Measurements from ENCODE around the gene ASB18. TPM values are rescaled to one million over a fixed set of nuclear protein-coding genes. Genes with fewer than 3 reads are reported as not detected.

ASB18 gene
- not detected in 3 replicates for total RNA-seq (2021)
- Bru-seq, nascent RNA, result percentile 2 among the genes with signal in this experiment
- long read RNA-seq, experiment 1, partial matches to known transcripts, result 0 of 1 reads
- long read RNA-seq, experiment 1, other reads (novel, unspliced or antisense), result 1 of 1 reads
- long read RNA-seq, experiment 2, result 0 reads
- long read RNA-seq, experiment 3, result 0 reads

- Mint-ChIP-seq H3K27me3 (ENCODE audit: low read depth) (peaks cover 5% of the 10 kb centered on the region), H3K36me3 (peaks cover 5% of the 10 kb centered on the region), H3K9me3 (peaks cover 21% of the 10 kb centered on the region), H3K27ac (no peak within 1 kb of the TSS), H3K4me1 (no peaks in the 10 kb centered on the region), H3K4me3 (no peak within 1 kb of the TSS)
- POLR2A ChIA-PET, result no interaction called here
- CTCF ChIA-PET, result interaction anchor here (0.8 kb wide), 1 partner anchor 117 kb away, joined by 4 read pairs; no protein-coding TSS in a partner anchor
- no peak for DNase-seq (ENCODE audit: low spot score)
- no peak for TF ChIP-seq GABPB1 (CRISPR knock-in tag; IDR thresholded peaks at IDR 0.05)
- TF ChIP-seq ZNF671 (CRISPR knock-in tag; IDR thresholded peaks at IDR 0.05), result no peak
- no peak for TF ChIP-seq ZNF232 (CRISPR knock-in tag; IDR thresholded peaks at IDR 0.05)
- TF ChIP-seq, protein P1, sequence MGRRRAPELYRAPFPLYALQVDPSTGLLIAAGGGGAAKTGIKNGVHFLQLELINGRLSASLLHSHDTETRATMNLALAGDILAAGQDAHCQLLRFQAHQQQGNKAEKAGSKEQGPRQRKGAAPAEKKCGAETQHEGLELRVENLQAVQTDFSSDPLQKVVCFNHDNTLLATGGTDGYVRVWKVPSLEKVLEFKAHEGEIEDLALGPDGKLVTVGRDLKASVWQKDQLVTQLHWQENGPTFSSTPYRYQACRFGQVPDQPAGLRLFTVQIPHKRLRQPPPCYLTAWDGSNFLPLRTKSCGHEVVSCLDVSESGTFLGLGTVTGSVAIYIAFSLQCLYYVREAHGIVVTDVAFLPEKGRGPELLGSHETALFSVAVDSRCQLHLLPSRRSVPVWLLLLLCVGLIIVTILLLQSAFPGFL (CRISPR knock-in tag; IDR thresholded peaks at IDR 0.05; ENCODE audit: borderline replicate concordance), result no peak
- no peak for TF ChIP-seq SP1 (CRISPR knock-in tag; conservative IDR thresholded peaks at IDR 0.05)
- TF ChIP-seq CREM (CRISPR knock-in tag; IDR thresholded peaks at IDR 0.05), result no peak
- TF ChIP-seq RORB (CRISPR knock-in tag; IDR thresholded peaks at IDR 0.05), result no peak
- TF ChIP-seq JAZF1 (CRISPR knock-in tag; IDR thresholded peaks at IDR 0.05), result no peak
- ATAC-seq, result no peak
These were observed at the start of gene ASB18 for GRCh38 chr2:236264256-236264655. Gene ASB18, minus strand, starts transcription at chr2:236264406. Its CDS starts 61 bp downstream, at chr2:236264345.

GRCh38 chr2:236311286-236311685 lies 47.1 kb upstream of the ASB18 start:
- peaks cover 26% of the 10 kb centered on the region for H3K4me1 Mint-ChIP-seq
- ATAC-seq, result no peak
- TF ChIP-seq RELA (CRISPR knock-in tag; IDR thresholded peaks at IDR 0.05; ENCODE audit: borderline replicate concordance) (no peak), SMAD4 (CRISPR knock-in tag; IDR thresholded peaks at IDR 0.05) (no peak), SOX15 (CRISPR knock-in tag; IDR thresholded peaks at IDR 0.05) (no peak), GRHL2 (CRISPR knock-in tag; IDR thresholded peaks at IDR 0.05; ENCODE audit: insufficient replicate concordance, severe bottlenecking) (no peak), HMGA2 (CRISPR knock-in tag; IDR thresholded peaks at IDR 0.05) (no peak), EMX1 (CRISPR knock-in tag; IDR thresholded peaks at IDR 0.05) (no peak), FOXP1 (CRISPR knock-in tag; IDR thresholded peaks at IDR 0.05; ENCODE audit: borderline replicate concordance) (no peak), ZNF317 (CRISPR knock-in tag; IDR thresholded peaks at IDR 0.05; ENCODE audit: borderline replicate concordance, low read depth) (no peak), NFYB (CRISPR knock-in tag; conservative IDR thresholded peaks at IDR 0.05; ENCODE audit: low read depth) (no peak), ZMAT4 (CRISPR knock-in tag; IDR thresholded peaks at IDR 0.05) (no peak), MLX (CRISPR knock-in tag; IDR thresholded peaks at IDR 0.05) (no peak), ZBTB21 (CRISPR knock-in tag; IDR thresholded peaks at IDR 0.05; ENCODE audit: borderline replicate concordance) (no peak), NR3C1 (CRISPR knock-in tag; conservative IDR thresholded peaks at IDR 0.05; ENCODE audit: low read depth) (no peak), ZNF671 (CRISPR knock-in tag; IDR thresholded peaks at IDR 0.05) (no peak), ZNF219 (CRISPR knock-in tag; IDR thresholded peaks at IDR 0.05; ENCODE audit: borderline replicate concordance) (no peak), TP53 (CRISPR knock-in tag; IDR thresholded peaks at IDR 0.05) (no peak), NFE2L1 (CRISPR knock-in tag; IDR thresholded peaks at IDR 0.05) (no peak)
- TF ChIP-seq, protein P2, sequence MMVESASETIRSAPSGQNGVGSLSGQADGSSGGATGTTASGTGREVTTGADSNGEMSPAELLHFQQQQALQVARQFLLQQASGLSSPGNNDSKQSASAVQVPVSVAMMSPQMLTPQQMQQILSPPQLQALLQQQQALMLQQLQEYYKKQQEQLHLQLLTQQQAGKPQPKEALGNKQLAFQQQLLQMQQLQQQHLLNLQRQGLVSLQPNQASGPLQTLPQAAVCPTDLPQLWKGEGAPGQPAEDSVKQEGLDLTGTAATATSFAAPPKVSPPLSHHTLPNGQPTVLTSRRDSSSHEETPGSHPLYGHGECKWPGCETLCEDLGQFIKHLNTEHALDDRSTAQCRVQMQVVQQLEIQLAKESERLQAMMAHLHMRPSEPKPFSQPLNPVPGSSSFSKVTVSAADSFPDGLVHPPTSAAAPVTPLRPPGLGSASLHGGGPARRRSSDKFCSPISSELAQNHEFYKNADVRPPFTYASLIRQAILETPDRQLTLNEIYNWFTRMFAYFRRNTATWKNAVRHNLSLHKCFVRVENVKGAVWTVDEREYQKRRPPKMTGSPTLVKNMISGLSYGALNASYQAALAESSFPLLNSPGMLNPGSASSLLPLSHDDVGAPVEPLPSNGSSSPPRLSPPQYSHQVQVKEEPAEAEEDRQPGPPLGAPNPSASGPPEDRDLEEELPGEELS (CRISPR knock-in tag; IDR thresholded peaks at IDR 0.05), result no peak
- TF ChIP-seq, protein P3, sequence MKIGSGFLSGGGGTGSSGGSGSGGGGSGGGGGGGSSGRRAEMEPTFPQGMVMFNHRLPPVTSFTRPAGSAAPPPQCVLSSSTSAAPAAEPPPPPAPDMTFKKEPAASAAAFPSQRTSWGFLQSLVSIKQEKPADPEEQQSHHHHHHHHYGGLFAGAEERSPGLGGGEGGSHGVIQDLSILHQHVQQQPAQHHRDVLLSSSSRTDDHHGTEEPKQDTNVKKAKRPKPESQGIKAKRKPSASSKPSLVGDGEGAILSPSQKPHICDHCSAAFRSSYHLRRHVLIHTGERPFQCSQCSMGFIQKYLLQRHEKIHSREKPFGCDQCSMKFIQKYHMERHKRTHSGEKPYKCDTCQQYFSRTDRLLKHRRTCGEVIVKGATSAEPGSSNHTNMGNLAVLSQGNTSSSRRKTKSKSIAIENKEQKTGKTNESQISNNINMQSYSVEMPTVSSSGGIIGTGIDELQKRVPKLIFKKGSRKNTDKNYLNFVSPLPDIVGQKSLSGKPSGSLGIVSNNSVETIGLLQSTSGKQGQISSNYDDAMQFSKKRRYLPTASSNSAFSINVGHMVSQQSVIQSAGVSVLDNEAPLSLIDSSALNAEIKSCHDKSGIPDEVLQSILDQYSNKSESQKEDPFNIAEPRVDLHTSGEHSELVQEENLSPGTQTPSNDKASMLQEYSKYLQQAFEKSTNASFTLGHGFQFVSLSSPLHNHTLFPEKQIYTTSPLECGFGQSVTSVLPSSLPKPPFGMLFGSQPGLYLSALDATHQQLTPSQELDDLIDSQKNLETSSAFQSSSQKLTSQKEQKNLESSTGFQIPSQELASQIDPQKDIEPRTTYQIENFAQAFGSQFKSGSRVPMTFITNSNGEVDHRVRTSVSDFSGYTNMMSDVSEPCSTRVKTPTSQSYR (CRISPR knock-in tag; IDR thresholded peaks at IDR 0.05), result no peak
- H3K36me3 Mint-ChIP-seq, result no peaks in the 10 kb centered on the region; the same call in 1 of the 2 replicates
- H3K27me3 Mint-ChIP-seq (ENCODE audit: low read depth), result no peaks in the 10 kb centered on the region
- peaks cover 10% of the 10 kb centered on the region; the same call in 1 of the 2 replicates for H3K9me3 Mint-ChIP-seq
- no peak overlapping the region for H3K4me3 Mint-ChIP-seq
- H3K27ac Mint-ChIP-seq, result no peak overlapping the region; the same call in 1 of the 2 replicates
- DNase-seq (ENCODE audit: low spot score), result no peak
- POLR2A ChIA-PET, result no interaction called here
- CTCF ChIA-PET, result interaction anchor here (0.7 to 1.8 kb wide), 4 partner anchors 31 to 202 kb away, joined by 3 to 8 read pairs (median 4); no protein-coding TSS in a partner anchor

All from WTC11 (cell line).